Embryonic facial prominence (tissue), 1 donor: ENCODE data around the gene PTPRG.

Experiments
- DNase-seq: peaks from one replicate; pipeline ENCODE4 v3.0.0-alpha.2; 2016; ENCODE audit errors: extremely low spot score

Gene PTPRG

DNA sequence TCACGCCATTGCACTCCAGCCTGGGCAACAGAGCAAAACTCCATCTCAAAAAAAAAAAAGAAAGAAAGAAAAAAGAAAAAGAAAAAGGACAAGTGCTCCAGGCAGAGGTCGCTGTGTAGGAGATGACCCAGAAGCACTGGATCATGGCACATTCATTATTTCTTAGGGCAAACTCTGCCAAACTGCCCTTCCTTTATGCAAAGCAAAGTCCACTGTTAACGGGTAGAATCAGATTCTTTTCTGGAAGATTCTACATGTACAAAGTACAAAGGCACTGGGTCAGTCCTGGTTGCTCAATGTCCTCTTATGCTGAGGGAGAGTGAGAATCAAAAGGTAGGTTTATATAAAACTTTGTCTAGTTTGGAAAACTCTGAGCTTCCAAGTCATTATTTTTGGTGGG lies 667.1 kb downstream of the PTPRG start:
- no peak for DNase-seq

DNA sequence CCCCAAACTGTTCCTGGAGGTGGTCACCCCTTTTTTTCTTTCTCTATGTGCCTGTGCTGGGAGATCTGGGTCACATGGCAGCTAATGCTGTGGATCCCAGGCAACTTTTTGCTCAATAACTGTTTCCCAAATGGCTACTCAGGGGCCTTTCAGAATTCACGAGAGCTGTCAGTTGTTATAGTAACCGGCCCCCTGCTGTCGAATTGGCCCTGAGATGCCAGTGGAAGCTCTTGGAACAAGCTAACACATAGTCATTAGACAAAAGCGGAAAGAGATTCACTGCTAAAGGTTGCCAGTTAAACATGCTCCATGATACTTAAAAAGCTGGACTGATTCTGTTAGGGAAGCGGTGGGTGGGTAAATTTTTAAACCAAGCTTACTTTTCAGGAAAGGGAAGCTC lies 667.8 kb downstream of the PTPRG start:
- DNase-seq, result no peak

DNA sequence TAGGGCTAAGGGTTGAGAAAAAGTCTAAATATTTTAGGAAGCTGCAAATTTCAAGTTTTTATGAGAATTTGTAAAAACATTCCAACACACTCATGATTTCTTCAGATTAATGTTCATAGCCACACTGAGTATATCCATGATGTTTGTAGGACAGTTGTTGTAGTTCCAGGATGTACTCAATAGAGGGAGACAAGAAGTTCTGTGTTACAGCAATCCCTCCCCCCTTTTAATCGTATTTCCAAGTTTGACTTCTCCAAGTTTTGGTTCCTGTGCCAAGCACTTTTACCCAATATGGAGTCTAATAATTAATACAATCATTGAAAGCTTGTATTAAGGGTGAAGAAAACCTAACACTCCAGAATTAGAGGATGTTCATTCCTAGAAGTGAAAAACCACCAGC lies 668.5 kb downstream of the PTPRG start:
- no peak for DNase-seq

DNA sequence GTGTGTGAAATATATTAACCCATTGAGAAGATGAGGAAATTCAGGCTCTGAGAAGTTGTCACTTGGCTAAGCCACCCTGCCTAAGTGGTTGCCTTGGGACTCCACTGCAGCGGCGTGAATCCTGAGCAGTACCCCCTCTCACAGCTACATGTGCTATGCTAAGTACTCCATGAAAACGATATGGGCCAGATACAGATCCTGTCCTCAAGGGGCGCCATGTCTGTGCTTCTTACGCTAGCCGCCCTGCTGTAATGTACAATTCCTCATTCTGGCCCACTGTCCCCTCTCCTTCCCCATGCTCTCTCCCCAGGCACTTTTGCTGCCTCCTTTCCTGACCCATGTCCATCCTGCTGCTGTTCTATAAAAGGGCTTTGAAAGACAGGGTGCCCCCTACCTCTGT lies 671.7 kb downstream of the PTPRG start:
- DNase-seq, result no peak

DNA sequence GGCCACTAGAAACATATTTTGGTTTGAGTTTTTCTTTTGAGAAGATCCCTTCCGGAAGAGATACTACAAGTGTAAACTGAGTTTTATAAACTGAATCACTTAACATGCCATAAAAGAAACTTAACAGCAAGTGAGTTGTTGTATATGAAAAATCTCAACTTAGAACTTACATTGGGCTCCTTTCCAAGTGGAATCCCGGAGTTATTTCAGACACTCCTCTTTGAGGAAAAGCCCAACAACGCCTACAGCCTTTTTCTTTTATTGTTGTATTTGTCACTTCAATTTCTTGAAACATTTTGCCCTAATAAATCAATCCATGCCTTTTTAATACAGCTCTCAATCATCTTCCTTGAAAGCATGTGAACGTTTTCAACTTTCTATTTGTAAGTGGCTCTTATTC lies 674.6 kb downstream of the PTPRG start:
- no peak for DNase-seq

DNA sequence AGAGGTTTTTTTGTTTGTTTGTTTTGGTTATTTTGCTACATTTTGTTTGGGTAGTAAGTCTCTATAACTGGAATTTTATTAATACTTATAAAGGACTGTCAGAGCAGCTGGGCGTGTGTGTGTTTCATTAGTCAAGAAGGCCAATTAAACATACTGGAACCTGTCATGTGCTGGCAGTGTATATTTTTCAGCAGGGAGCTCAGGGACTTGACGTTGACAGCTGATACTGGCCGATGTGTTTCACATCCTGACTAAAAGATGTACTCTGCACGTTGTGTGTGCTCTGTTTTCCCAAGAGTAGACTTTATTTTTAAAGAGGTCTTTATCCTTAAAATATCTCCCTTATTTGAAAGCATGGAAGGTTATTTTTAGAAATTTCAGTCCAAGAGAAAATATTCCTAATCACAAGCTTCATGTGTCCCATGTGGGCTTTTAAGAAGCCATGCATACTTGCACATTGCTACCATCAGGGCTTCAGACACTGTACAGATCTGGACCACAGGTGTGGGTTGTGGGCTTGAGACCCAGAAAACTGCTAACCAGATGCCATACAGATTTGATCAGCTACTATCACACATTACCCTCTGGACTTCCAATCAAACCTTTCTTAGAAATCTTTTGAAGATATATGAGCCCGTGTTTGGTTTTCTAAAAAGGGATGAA lies 676.0 kb downstream of the PTPRG start:
- no peak for DNase-seq

DNA sequence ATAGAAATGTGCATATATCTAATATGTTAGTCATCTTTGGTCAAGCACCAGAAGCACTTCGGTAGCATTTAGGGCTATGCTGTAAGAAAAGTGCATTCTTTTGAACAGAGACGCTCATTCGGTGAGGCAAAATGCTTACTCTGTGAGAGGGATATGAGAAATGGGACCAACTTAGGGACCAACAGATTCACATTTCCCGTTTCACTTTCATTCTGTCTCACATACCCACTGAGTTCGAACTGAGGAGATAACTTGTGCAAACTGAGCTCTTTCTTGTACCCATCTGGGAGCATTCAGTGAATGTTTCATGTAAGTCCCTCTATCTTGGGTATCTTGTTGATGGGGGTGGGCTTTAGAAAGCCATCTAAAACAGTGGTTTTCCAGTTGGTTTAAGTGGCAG lies 676.6 kb downstream of the PTPRG start:
- no peak for DNase-seq

DNA sequence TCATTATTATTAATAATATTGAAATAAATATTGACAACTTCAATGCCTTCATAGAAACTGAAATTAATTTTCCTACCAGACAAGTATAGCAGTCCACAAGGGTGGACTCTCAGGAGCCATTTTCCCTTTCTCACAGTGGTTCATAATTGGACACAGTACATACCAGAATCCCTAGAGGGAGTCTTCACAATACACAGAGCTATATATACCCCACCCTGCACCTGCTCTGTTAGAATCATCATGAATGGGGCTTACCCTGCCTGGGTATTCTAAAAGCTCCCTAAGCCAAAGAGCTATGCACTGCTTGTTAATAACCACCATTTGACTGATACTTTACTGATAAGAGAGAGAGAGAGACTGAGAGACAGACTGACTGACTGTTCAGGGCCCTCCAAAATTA lies 677.1 kb downstream of the PTPRG start:
- DNase-seq, result no peak

DNA sequence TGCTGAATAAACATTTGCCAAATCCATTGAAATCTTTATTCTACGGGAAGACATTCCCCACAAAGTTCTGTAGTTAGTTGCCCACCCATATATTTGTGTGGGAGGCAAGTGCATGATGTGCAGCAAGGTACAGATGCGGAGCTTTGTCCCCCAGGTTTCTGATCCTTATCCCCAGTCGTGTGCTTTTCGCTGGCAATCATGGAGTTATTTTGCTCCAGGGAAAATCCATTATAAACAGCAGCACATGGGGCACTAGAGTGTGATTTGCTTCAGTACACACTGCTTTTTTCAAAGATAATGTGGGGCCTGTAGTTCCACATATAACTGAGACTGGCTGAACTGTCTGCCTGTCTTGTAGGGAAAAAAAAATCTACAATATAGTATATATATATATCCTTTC lies 679.9 kb downstream of the PTPRG start:
- DNase-seq, result no peak

DNA sequence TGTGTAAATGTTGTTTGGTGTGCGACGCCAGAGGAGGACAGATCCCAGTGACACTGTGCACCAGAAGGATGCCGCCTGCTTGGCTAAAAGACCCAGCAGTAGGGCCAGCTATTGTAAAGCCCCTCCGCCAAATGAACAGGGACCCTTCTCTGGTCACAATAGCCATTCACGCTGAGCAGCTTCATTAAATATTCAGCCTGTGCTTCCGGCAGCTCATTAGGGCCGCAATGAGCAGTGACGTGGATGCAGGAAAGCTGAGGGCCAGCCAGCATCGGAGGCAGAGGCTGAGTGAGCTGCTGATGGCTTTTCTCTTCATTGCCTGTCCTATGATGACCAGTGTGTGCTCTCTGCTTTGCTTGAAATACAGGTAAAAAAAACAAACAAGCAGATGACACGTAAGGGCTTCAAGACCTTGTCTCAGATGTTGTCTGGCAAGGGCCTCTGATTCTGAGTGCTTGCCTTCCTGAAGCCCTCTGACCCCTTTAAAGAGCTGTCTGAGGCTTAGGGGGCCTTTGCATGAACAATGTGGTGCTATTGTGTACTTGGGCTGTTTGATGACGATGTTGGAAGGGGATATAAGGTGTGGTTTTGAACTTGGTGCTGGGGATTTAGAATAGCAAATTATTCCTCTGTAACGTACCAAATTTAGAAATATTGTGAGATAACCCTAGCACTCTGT lies 681.6 kb downstream of the PTPRG start:
- no peak for DNase-seq

DNA sequence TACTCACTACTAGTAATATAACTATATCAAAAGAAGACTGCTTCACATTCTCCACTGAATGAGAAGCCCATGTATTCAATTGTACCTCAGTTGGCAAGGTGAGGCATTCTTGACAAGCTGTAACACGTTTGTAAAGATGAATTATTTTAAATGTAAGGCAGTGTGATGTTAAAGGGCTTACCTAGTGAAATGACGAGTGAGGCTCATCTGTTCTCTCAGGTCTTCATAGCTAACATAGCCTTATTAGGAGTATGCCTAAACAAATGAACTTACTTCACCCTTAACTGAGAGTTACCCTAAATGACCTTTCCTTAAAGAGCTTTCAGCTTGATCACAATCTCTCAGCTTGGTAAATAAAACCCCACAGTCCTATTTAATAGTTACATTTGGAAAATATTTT lies 684.7 kb downstream of the PTPRG start:
- DNase-seq, result no peak

DNA sequence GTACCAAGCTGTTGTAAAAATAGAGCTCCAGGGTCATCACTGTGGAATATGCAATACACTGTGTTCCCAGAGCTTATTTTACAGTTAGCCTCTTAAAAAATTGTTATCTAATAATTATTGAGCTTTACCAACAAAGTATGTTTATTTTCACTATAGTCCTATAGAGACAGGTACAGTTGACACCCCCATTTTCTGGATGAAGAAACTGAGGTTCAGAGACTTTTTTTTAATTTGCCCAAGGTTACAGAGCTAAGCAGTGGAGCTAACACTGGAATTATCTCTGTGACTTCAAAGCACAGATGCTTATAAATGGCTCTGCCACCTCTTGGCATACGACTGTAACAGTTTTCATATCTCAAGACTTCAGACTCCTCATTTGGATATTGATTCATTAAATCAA lies 685.6 kb downstream of the PTPRG start:
- no peak for DNase-seq

DNA sequence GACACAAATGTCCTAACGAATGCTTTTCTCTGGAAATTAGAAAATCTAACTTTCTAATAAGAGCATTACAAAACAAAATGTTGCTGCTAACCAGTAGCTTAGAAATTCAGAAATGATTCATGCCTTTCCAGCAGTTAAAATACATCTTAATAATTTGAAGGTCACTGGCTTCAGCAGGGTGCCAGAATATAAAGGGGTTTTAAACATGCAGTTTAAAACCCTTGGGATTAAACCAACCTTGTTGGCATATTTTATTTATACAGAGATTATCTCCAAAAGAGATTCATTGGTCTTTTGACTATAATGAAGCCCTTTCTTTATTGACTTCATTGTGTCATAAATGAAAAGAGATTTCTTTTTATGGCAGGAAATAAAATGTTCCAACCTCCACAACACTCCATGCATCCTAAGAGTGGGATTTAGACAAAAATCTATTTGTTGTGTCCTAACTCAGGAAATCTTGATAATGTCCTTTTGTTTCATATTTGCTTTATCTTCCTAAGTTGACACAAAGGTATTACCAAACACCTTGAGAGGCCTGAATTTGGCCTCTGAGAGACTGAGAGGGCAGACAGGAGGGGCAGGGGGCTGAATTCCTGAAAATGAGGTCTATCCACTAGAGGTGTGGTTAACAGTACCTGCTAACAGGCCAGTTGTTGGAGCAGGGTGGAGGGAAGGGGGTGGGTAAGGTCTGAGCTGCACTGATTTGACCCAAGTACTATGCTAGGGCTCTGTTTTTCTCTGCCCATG lies 687.5 kb downstream of the PTPRG start:
- DNase-seq, result no peak

DNA sequence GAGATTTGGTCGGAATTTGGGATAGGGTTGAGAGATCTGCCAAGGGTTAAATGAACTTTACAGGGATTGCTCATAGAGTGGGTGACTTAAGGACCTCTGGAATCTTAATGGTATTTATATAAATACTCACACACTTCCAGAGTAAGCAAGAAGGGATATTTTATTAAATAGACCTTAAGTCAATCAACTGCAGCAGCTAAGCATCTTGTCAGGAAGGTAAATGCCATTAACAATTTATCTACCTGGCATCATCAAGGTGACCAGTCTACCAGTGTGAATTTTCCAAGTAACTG lies 688.1 kb downstream of the PTPRG start:
- DNase-seq, result no peak

DNA sequence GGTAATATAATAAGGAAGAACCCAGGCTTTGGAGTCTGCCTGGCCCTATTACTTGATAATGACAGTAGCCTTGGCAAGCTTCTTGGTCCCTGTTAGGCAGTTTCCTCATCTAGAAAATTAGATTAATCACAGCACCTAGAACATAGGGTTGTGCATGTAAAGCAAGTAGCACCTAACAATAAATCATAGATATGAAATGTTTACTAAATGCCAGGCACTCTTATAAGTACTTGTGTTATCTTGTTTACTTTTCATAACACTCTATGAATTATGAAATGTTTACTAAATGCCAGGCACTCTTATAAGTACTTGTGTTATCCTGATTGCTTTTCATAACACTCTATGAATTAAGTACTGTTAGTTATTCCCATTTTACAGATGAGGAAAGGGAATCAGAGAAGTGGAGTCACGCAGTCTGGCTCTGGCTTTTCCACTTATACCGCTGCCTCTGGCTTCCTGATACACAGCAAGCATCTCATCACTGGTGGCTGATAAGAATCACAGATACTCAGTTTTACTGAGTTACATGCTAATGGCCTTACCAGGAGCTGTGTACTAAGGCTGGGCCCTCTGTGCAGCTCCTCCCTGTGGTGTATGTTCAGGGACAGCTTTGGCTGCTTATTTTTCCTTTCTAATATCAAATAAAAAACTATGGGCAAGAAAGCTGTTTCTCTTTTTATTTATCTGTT lies 688.6 kb downstream of the PTPRG start:
- DNase-seq, result no peak

DNA sequence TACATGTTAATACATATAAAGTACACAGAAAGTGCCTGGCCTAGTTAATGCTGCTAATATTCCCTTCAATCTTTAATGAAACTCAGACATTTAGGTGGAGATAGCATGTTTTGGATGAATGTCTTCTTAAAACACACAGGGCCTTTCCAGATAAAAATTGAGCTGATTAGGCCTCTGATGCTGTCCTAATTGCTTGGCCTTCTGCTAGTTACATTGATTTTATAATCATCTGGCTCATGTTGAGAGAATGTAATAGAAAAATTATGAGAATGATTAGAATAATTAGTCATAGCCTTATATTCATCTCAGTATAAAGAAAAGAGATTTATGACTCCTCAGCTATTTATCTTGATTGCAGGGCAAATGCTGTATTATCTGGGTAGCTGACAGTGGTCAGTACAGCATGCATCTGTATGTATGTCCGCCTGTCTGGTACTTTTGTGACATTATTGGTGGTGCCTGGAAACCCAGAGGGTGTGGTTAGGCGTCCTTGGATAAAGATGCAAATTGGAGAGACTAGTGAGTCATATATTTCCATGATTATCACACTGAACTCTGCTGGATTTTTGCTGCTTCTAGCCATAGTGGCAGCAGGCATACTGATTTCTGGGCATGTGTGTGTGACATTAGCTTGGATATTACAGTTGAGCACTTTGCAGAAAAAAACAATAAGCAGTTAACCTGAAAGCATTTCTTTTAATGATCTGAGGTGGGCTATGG lies 691.2 kb downstream of the PTPRG start:
- DNase-seq, result no peak

DNA sequence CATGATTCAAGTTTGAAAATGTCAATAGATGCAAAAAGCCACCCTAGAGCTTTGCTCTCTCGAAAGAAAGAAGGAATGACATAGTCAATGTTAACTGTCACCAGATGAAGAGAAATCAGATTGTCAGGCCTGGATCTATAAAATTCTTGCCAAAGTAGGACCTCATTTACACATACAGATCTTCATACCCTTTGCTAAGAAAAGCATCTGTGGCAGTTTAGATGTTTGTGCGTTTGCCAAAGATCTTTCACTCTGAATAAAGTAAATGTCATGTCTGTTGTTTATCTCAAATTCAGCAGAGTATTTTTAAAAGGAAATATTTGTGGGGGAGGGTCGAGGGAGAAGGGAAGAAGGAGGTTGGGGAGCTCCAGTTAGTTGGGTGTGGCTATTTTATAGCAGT lies 692.6 kb downstream of the PTPRG start:
- no peak for DNase-seq

DNA sequence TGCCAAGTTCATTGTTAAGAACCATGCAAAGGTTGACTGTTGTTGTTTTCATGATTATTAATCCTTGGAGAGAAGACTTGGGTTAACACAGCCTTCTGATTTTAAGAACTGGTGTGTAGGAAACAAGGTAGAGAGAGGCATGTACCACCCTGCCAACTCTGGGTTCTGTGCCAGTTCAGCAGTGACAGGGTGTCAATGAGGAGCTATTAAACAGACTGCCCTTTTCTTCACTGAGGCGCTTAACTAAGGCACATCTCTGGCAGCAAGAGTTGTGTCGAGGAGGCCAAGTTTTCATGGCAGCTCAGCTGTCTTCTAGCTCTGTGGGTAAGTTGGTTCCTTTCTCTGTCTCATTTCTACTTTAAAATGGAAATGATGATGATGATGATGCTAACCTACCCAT lies 694.4 kb downstream of the PTPRG start:
- no peak for DNase-seq

DNA sequence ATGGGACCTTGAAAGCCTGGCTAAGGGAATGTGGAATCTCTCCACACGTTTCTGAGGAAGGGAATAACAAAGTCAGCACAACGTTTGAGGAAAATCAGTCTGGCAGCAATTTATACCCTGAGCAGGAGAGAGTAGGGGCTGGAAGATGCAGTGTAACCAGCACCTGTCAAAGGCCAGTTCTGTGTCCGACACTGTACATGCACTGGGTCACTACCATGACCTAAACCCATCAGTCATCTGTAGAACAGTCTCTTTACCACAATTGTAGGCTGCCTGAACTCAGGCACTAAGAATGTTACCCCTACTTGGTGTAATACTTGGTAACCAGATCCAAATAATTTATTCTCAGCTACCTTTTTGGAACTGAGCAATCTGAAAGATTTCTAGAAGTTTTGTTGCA lies 698.6 kb downstream of the PTPRG start:
- DNase-seq, result no peak

DNA sequence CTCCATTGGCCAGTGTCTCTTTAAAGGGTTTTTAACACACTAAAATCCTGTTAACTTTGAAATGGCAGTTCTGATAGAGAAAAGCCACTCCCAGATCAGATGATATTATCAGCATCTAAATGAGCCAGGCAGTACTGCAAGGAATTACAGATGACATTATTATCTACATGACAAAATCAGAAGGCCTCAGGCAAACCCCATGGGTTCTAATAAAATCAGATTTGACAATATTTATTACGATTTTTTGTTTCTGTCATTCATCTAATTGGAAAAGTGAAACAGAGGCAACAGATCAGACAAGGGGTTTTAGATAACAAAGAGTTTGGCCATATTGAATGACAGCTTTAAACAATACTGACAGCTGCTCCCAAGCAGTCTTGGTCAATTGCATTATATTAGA lies 699.3 kb downstream of the PTPRG start:
- no peak for DNase-seq

DNA sequence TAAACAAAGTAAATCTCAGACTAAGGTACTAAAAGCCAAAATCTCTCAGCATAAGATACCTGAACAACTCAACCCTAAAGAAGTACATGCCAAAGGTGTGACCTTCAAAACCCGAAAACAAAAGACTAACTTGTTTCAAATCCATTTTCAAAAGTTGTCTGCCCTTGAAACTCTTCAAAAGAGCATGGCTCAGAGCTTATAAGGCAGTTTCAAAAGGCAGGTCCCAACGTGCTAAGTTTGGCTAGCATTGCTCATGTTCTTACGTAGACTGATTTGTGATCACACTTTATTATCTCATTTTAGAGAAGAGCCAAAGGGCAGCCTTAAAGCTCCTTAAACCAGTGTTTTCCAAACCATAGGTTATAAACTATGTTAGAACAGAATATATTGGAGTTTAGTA lies 699.8 kb downstream of the PTPRG start:
- DNase-seq, result no peak

DNA sequence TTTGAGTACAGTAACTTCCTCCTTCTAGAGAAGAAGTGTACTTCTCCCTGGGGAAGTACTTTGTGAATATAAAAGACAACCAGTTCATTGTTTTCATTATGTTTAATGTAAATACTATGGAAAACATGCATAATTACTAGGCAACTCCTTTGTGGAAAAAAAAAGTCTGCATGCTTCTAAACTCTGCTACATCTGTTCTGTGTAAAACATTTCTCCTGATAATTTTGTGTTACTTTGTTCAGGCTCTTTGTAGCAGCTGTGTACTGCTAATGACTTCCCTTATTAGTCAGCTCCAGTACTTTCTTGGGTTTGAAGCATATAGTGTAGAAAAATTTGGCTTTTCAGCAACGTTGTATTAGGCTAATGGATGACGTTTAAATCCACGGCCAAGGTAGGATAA lies 700.4 kb downstream of the PTPRG start:
- no peak for DNase-seq
